M059J (cell line): ENCODE measurements around the gene BSND. TPM values are rescaled to one million over a fixed set of nuclear protein-coding genes. Genes with fewer than 3 reads are reported as not detected.
A peak's percentile ranks its signal among the peaks of the same experiment; 100 is the strongest.
"Not testable (repeated sequence)": the region's sequence is repeated elsewhere in the genome, so short reads cannot be mapped to it uniquely, and the experiment has no call there.

Source experiments
- DNase-seq: peaks from one replicate; pipeline ENCODE4 v3.0.0-alpha.2; 2012; ENCODE audit warnings: low read depth
- total RNA-seq: library from RNA; depleted of rRNA; stranded (reverse); fragments of >200 nt; shearing (Covaris generic); gene quantifications from 2 replicates; pipeline ENCODE4 v1.2.3, GENCODE V29; 2014; rRNA removed

The BSND gene
- total RNA-seq, result not detected in 2 replicates

GRCh38 chr1:54998677-54999076 lies at the start of gene BSND:
Gene BSND, plus strand, starts transcription at chr1:54998933. Its CDS starts 254 bp downstream, at chr1:54999187.
- no peak for DNase-seq

DNA sequence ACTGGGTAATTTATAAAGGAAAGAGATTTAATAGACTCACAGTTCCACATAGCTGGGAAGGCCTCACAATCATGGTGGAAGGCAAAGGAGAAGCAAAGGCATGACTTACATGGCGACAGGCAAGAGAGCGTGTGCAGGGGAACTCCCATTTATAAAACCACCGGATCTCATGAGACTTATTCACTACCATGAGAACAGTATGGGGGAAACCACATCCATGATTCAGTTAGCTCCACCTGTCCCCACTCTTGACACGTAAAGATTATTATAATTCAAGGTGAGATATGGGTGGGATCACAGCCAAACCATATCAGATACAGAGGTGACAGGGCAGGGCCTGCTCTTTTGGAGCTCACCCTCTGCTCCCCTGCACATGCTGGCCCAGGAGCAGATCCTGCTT lies 49.7 kb upstream of the BSND start:
- DNase-seq, result no peak

- no peak for DNase-seq
Measured at GRCh38 chr1:54950006-54950368, 48.7 kb upstream of the BSND start.

- peak; percentile 77 for DNase-seq
Measured at GRCh38 chr1:54950369-54951163, 48.2 kb upstream of the BSND start.

DNA sequence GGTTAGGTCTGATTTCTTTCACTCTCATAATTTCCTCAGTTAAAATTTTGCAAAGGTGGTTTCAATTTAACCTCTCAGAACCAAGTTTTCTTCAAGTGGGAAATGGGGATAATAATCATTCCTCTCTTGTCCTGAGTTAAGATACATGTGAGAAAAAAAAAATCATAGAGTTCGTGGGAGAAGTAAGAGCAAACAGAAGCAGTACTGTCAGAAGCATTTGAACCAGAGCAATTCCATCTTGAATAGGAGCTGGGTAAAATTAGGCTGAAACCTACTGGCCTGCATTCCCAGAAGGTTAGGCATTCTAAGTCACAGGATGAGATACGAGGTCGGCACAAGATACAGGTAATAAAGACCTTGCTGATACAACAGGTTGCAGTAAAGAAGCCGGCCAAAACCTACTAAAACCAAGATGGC lies 46.9 kb upstream of the BSND start:
- DNase-seq, result no peak

- peak; percentile 91 for DNase-seq
Measured at GRCh38 chr1:54952950-54953718, 45.6 kb upstream of the BSND start.

- no peak for DNase-seq
Measured at GRCh38 chr1:54953846-54954245, 44.9 kb upstream of the BSND start.

DNA sequence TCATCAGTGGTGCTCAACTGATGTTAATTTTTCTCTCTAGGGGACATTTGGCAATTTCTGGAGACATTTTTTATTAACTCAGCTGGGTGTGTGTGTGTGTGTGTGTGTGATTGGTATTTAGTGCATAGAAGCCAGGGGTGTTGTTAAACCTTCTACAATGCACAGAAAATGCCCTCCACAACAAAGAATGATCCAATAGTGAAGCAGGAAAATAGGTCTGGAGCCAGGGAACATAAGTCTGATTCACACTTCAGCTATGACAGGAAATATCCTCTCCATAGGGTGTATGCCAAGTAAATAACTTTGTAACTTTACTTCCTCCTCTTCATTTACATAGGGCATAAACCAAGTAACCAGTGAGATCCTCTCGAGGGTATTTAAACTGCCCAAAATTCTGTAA lies 43.4 kb upstream of the BSND start:
- DNase-seq, result peak; percentile 38

DNA sequence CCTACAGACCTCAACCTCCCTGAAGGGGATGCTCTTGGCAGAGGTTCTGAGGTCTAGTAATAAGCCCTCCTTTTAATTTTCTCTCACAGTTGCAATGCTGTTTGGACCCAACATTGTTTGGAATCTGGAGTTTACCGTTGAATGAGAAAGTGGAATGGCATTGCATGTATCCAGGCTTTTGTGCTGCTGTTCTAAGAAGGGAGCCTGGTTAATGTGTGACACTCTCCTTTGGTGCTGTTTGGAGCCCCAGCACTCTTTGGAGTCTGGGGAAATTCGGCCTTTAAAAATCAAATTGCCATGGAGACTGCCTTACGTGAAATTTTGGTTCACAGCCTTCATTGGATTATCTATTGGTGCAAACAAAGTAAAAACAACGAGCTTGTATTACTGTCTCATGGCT lies 42.0 kb upstream of the BSND start:
- DNase-seq, result no peak

DNA sequence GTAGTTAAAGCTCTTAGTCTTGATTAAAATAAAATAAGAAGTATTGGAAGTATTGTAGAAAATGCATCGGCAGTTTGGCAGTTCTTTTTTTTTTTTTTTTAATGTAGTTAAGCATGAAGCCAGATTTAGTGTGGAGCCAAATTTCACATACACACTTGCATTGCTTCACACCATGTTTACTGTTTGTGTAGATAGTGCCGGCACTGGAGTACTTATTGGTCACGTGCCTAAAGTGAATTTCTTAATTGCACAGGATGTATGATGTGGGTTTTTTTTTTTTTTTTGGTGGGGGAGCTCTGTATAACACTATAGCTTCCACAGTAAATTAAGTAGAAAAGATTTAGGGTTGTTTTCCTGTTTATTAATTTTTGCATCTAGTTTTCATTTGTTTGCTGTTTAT lies 39.5 kb upstream of the BSND start:
- no peak for DNase-seq

- DNase-seq, result no peak
Measured at GRCh38 chr1:54962612-54963395, 35.9 kb upstream of the BSND start.

DNA sequence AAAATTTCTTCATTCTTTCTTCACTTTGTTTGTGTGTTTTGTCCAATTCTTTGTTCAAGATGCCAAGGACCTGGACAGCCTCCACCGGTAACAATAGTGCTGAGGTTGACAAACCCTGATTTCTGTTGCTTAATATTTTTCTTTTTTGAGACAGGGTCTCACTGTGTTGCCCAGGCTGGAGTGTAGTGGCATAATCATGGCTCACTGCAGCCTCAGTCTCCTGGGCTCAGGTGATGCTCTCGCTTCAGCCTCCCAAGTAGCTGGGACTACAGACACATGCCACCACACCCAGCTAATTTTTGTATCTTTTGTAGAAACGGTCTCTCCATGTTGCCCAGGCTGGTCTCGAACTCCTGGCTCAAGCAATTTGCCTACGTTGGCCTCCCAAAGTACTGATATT lies 34.9 kb upstream of the BSND start:
- not testable (repeated sequence) for DNase-seq

DNA sequence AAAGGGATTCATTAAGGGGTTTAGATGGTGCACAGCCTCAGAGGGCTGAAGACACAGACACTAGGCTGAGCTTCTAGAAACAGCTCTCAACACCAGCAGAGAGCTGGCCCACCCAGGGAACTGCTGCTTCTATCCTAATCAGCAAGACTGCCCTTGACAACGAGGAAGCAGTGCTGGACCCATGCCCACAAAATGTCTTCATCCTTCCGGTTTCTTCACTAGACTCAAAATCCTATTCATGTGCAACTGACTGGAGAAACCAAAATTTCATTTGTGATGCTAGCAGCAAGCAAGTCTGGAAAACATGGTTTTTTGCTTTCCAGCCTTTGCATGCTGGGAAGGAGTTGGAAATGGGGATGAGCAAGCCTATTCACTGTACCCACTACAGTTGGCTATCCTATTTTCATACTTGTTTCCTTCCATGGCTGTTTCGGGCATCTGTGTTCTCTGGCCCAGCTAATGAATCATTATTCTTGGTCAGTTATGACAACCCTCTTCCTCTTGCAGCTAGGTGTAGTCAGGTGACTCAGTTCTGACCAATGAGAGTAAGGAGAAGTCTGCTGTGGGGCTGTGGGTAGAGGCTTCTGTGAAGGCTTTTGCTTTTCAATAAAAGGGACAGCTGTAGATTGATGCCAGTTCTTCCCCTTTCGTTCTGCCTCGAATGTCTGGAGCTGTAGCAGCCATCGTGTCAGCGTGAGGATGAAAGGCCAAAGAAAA lies 33.0 kb upstream of the BSND start:
- peak; percentile 63 for DNase-seq

DNA sequence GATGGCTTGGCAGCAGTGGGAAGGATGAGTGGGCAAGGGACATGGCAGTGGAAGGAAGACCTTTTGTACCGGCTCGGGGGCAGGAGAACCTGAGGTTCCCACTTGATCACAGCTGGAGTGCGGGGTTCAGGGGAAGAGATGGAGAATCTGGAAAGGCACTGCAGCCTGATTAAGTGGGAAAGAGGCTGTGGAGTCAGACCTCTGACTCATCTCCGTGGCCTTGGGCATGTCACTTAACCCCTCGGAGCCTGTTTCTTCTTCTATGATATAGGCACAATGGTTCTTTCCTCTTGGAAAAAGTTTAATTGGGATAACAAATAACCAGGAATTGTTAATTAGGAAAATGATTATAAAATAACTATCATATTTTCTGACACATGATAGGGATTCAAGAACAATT lies 31.4 kb upstream of the BSND start:
- peak; percentile 49 for DNase-seq

DNA sequence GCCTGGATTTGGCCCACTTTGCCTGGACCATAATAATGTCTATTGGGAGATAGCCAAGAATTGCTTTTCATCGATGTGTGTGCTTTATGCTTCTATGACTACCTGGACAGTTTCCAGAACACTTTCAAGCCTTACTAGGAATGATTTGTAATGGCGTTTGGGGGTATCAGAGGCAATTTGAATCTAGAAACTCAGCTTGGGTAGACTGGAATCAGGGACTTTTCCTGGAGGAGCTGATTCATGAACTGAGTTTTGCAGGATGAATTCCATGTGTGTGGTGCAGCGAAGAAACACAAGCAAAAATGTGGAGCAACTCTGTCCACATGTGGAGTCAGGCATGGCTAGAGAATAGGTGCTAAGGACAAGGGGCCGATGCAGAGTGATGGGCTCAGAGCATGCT lies 30.2 kb upstream of the BSND start:
- DNase-seq, result no peak

- no peak for DNase-seq
Measured at GRCh38 chr1:54969879-54970278, 28.9 kb upstream of the BSND start.

DNA sequence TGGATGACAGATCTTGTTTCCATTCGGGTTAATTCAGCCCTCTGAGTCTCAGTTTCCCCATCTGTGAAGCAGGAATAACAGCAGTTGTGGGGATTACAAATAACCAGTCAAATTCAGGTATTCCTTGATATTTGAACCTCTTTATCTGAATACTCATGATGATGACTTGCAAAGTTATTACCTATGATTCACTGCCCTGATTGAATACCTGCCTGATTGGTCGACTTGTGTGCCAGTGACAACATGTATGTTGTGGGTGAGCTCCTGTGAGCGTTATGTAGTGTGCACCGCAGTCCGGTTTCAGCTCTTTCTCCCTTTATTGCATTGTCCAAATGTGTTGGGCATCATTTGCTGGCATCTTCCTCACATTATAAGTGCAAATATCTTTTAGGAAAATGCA lies 27.8 kb upstream of the BSND start:
- no peak for DNase-seq

DNA sequence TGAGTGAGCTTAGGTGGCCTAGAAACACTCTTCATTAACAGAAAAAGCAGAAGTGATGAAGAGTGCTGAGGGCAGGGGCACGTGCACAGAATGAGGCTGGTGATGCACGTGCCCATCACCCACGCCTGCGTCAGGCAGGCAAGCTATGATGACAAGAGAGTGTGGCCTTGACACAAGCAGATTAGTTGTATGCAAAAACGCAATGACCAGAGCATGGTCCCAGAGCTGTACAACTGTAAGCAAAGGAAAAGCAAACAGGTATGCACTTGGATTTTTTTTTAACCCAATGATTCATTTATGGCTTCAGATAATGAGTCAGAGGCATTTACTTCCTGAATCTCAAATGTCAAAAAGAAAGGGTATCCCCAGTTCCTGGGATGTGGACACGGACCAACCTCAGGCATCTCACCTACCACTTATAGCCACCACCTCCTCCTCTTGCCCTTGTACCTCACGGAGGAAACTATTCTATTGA lies 27.4 kb upstream of the BSND start:
- peak; percentile 81 for DNase-seq

DNA sequence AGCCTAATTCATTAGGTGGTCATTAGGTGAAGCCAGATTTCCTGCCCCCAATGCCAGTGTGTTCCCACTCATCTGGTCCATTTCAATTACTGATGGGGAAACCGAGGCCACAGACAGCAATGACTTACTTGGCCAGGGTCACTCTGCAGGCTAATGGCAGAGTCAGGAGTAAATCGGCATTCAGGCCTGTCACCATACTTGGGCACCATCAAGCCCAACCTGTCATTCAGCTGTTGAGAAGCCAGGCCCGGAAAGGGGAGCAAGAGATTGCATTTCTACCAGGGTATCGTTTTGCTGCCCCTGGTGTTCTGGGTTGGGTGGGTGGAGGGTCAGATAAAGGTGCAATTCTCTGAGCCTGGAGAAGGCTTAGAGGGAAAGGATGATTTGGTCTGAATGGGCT lies 26.3 kb upstream of the BSND start:
- no peak for DNase-seq

DNA sequence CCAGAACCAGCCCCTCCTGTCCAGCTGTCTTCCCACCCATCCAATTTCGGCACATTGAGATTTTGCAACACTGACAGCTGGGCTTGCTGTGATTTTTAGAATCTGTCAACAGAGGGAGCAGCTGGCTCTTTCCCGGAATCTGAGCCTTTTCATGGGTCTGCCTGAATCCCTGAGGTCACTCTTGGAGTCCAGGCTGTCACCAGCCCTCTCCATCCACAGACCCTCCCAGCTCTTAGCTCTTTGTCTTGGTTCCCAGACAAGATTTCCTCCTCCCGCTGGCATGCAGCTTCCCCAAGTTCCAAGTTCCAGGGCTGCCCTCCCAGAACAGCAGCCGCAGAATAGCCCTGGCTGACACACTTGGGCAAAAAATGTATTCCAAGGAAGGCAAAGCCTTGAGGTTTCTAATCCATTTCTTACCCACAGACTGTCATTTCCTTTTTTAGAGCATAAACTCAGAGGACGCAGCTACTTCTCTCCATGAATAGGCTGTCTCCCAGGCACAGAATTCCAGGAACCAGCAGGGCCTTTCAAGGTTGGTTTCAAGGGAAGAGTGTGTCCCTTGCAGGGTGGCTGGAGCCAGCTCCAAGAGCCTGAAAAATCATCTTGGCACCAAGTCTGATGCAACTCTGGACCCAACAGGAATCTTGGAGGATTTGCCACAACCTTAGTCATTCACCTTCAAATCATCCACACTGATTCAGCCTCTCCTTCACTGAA lies 25.4 kb upstream of the BSND start:
- DNase-seq, result peak; percentile 43
